ENCODE measurements around the gene BICD1.

DNA sequence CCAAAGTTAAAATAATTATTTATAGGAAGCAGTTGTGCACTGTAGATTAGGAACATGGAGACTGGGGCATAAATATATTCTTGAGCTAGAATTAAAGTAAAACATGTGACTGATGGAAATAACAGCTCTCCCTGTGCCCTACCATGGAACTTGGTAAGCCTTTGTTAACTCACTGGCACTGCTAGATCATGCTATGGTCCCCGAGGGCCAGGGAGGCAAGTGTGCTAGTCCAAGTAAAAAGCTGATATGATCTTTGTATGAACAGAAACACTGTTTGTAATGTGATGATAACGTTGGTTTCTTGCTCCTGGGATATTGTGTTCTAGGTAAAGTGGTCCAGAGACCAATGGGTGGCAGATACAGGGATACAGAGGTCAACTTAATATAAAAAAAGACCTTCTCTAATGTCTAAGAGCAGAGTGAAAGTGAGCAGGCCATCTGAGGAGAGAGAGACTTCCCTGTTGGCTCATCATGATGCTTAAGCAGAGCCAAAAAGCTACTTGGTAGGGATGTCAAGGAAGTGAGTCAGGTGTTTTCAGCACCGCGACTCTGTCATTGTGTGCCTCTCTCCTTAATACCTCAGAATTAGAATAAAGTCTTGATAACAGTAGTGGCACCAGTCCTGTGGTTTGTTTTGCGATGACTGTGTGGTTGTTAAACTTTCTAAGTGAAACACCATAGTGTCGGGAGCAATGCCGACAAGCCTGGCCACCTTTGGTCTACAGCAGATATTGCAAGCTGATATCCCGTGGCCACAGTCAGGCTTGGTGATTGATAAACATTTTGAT is 27.6 kb downstream of the BICD1 start:
- TF ChIP-seq CTCF (IDR thresholded peaks at IDR 0.05; ENCODE audit: borderline replicate concordance, extremely low read depth, low read length, poor library complexity, severe bottlenecking) = no peak
- TF ChIP-seq EZH2 (IDR thresholded peaks at IDR 0.05; ENCODE audit: borderline replicate concordance, low read depth, low read length, severe bottlenecking) = no peak

All from DND-41 (cell line).